IMR-90 (cell line): Measurements from ENCODE around the gene DLL3. TPM values are rescaled to one million over a fixed set of nuclear protein-coding genes. Genes with fewer than 3 reads are reported as not detected.

Experiments
- ATAC-seq: fragments of 200-7000 bp; cut with Tn5 transposase; 2 replicates; pipeline ENCODE4 v1.9.1; 2020; ENCODE audit warnings: low read depth, mild to moderate bottlenecking, moderate library complexity
- BruUV-seq: library from RNA; stranded (reverse); fragments of 400-500 nt; replicated peaks from 2 replicates; lab custom pipeline; 2021; lab: Mats Ljungman, UMichigan
- CTCF ChIA-PET: fragments of 300-600 bp; formaldehyde crosslinking; extraction: SDS; loops from one replicate; lab custom pipeline; 2021; ENCODE audit warnings: antibody characterized with exemption; lab: Yijun Ruan, JAX
- POLR2A ChIA-PET: fragments of 300-600 bp; sonication (Branson Sonifier 250); formaldehyde crosslinking; loops from one replicate; lab custom pipeline; 2022; ENCODE audit warnings: antibody characterized with exemption; ENCODE audit not compliant: unreplicated experiment; lab: Charles Lee
- DNase-seq: peaks from one replicate; pipeline ENCODE4 v3.0.0; 2013
- H2AFZ ChIP-seq: replicated peaks from 2 replicates; pipeline ENCODE3; 2013; ENCODE audit warnings: low read length, mild to moderate bottlenecking; ENCODE audit not compliant: poor library complexity
- H2AK5ac ChIP-seq: 2 replicates; pipeline ENCODE4 v1.6.1; 2013; ENCODE audit warnings: low read depth, low read length, inconsistent platforms
- H2AK9ac ChIP-seq: replicated peaks from 2 replicates; pipeline ENCODE3; 2013; ENCODE audit warnings: mild to moderate bottlenecking, low read depth, low read length, moderate library complexity; ENCODE audit not compliant: poor library complexity
- H2BK120ac ChIP-seq: 2 replicates; pipeline ENCODE4 v1.6.1; 2013; ENCODE audit warnings: low read depth, low read length, inconsistent platforms
- H2BK15ac ChIP-seq: 3 replicates; pipeline ENCODE4 v1.6.1; 2013; ENCODE audit warnings: low read depth, low read length, inconsistent platforms
- H2BK20ac ChIP-seq: 2 replicates; pipeline ENCODE4 v1.6.1; 2013; ENCODE audit warnings: low read depth, mild to moderate bottlenecking, inconsistent platforms, low read length, moderate library complexity
- H2BK5ac ChIP-seq: 2 replicates; pipeline ENCODE4 v1.6.1; 2013; ENCODE audit warnings: mild to moderate bottlenecking, low read depth, low read length, inconsistent platforms; ENCODE audit not compliant: poor library complexity, severe bottlenecking
- H3K14ac ChIP-seq: replicated peaks from 2 replicates; pipeline ENCODE4 v1.6.1; 2013; ENCODE audit warnings: low read depth, low read length, inconsistent platforms
- H3K18ac ChIP-seq: 2 replicates; pipeline ENCODE4 v1.6.1; 2013; ENCODE audit warnings: low read depth, low read length, control low read depth
- H3K23ac ChIP-seq: 2 replicates; pipeline ENCODE4 v1.6.1; 2013; ENCODE audit warnings: low read depth, low read length, inconsistent platforms
- H3K27ac ChIP-seq: 2 replicates; pipeline ENCODE4 v1.5.1; 2013; ENCODE audit warnings: mild to moderate bottlenecking, control low read depth, low read length; ENCODE audit not compliant: insufficient read depth
- H3K27me3 ChIP-seq: 2 replicates; pipeline ENCODE4 v1.6.1; 2013; ENCODE audit warnings: low read length; ENCODE audit not compliant: control insufficient read depth, insufficient read depth
- H3K36me3 ChIP-seq: 2 replicates; pipeline ENCODE4 v1.6.1; 2013; ENCODE audit warnings: low read length, mixed read lengths; ENCODE audit not compliant: control insufficient read depth, insufficient read depth
- H3K4ac ChIP-seq: 2 replicates; pipeline ENCODE4 v1.6.1; 2013; ENCODE audit warnings: low read depth, low read length, inconsistent platforms
- H3K4me1 ChIP-seq: 2 replicates; pipeline ENCODE4 v1.6.1; 2013; ENCODE audit warnings: low read length, mixed read lengths; ENCODE audit not compliant: control insufficient read depth, insufficient read depth
- H3K4me2 ChIP-seq: 2 replicates; pipeline ENCODE4 v1.6.1; 2013; ENCODE audit warnings: low read depth, mild to moderate bottlenecking, control low read depth, low read length, moderate library complexity
- H3K4me3 ChIP-seq: 2 replicates; pipeline ENCODE4 v1.5.1; 2013; ENCODE audit warnings: low read depth, mild to moderate bottlenecking, control low read depth, low read length, moderate library complexity; ENCODE audit not compliant: insufficient read depth
- H3K56ac ChIP-seq: 2 replicates; pipeline ENCODE4 v1.6.1; 2013; ENCODE audit warnings: low read length, inconsistent platforms; ENCODE audit not compliant: insufficient read depth; ENCODE audit errors: extremely low read depth
- H3K79me1 ChIP-seq, 2 experiments: 2 replicates each; pipeline ENCODE4 v1.6.1; 2013; ENCODE audit warnings: low read length in 2 of 2, inconsistent platforms in 1 of 2, low read depth in 1 of 2
- H3K9ac ChIP-seq: 2 replicates; pipeline ENCODE4 v1.6.1; 2013; ENCODE audit warnings: low read depth, low read length, control low read depth
- H3K9me1 ChIP-seq: 2 replicates; pipeline ENCODE4 v1.6.1; 2013; ENCODE audit warnings: low read length, inconsistent platforms; ENCODE audit not compliant: insufficient read depth
- H3K9me3 ChIP-seq: 2 replicates; pipeline ENCODE4 v1.6.1; 2013; ENCODE audit warnings: low read length; ENCODE audit not compliant: control insufficient read depth, insufficient read depth
- H4K20me1 ChIP-seq: 2 replicates; pipeline ENCODE4 v1.6.1; 2013; ENCODE audit warnings: low read length, inconsistent platforms; ENCODE audit not compliant: insufficient read depth
- H4K5ac ChIP-seq: 2 replicates; pipeline ENCODE4 v1.6.1; 2013; ENCODE audit warnings: mild to moderate bottlenecking, low read depth, low read length, control low read depth
- H4K8ac ChIP-seq, 2 experiments: 2 replicates each; pipeline ENCODE4 v1.6.1; 2013; ENCODE audit warnings: low read depth in 2 of 2, low read length in 2 of 2, control low read depth in 1 of 2, inconsistent platforms in 1 of 2
- H4K91ac ChIP-seq: 2 replicates; pipeline ENCODE4 v1.6.1; 2013; ENCODE audit warnings: low read depth, low read length, inconsistent platforms; ENCODE audit not compliant: insufficient read depth
- CEBPB ChIP-seq: IDR thresholded peaks from 2 replicates; pipeline ENCODE4 v1.6.1; 2012; ENCODE audit warnings: low read depth, low read length, improper control_type of control experiment
- CHD1 ChIP-seq: IDR thresholded peaks from 2 replicates; pipeline ENCODE4 v1.6.1; 2012; ENCODE audit warnings: low read depth, low read length, improper control_type of control experiment
- CTCF ChIP-seq: conservative IDR thresholded peaks from 2 replicates; pipeline ENCODE4 v1.5.1; 2012; ENCODE audit warnings: mild to moderate bottlenecking, low read depth, low read length, improper control_type of control experiment
- MAFK ChIP-seq: IDR thresholded peaks from 2 replicates; pipeline ENCODE4 v1.6.1; 2012; ENCODE audit warnings: low read depth, low read length, improper control_type of control experiment
- MAZ ChIP-seq: IDR thresholded peaks from 2 replicates; pipeline ENCODE4 v1.6.1; 2012; ENCODE audit warnings: low read depth, mild to moderate bottlenecking, low read length, improper control_type of control experiment, moderate library complexity, borderline replicate concordance
- NFE2L2 ChIP-seq: fragments of 150-350 bp; IDR thresholded peaks from 2 replicates; pipeline ENCODE4 v1.6.1; 2016; ENCODE audit warnings: low read depth, mild to moderate bottlenecking, low read length
- RCOR1 ChIP-seq: IDR thresholded peaks from 2 replicates; pipeline ENCODE4 v1.6.1; 2012; ENCODE audit warnings: mild to moderate bottlenecking, low read length, improper control_type of control experiment; ENCODE audit not compliant: insufficient replicate concordance
- RFX5 ChIP-seq: IDR thresholded peaks from 2 replicates; pipeline ENCODE4 v1.8.0; 2012; ENCODE audit warnings: low read depth, mild to moderate bottlenecking, low read length, moderate library complexity
- SMC3 ChIP-seq: fragments of 150-350 bp; IDR thresholded peaks from 2 replicates; pipeline ENCODE4 v1.6.1; 2016; ENCODE audit warnings: low read depth, mild to moderate bottlenecking, antibody characterized with exemption, low read length, moderate library complexity
- WGBS, 2 experiments: methylation state at CpG; one replicate each; pipeline versions ENCODE4 v1.1.5 to v1.1.7; 2013; ENCODE audit warnings: missing lambda C conversion rate in 2 of 2; ENCODE audit not compliant: insufficient read length in 1 of 2; ENCODE audit errors: extremely low coverage in 2 of 2; 5-methylcytosine and 5-hydroxymethylcytosine counted together
- dilution Hi-C: fragments of 300-500 bp; cut with HindIII; formaldehyde crosslinking; loops from one replicate; pipeline ENCODE4 v1.14.3; 2018; ENCODE audit warnings: low sequenced_read_pairs; ENCODE audit not compliant: unreplicated experiment
- in situ Hi-C: fragments of 300-500 bp; cut with MboI; formaldehyde crosslinking; loops from 3 replicates; pipeline ENCODE4 v1.14.3; 2019; ENCODE audit warnings: low sequenced_read_pairs, inconsistent platforms, mixed read lengths
- intact Hi-C: fragments of 100-400 bp; cut with micrococcal nuclease; formaldehyde crosslinking; loops from 2 replicates; pipeline ENCODE4 v1.10.0; 2022
- polyA plus RNA-seq, 3 experiments: library from polyadenylated mRNA; depleted of rRNA; stranded (reverse); fragments of >200 nt; gene quantifications; 2 replicates each; pipeline ENCODE4 v1.2.3, GENCODE V29; 2012; ENCODE audit warnings: low replicate concordance in 1 of 3
- total RNA-seq: library from RNA; depleted of rRNA; stranded (reverse); fragments of >200 nt; gene quantifications from 2 replicates; pipeline ENCODE4 v1.2.3, GENCODE V29; 2012
- TF ChIP-seq, protein P1 (sequence below): fragments of 150-350 bp; IDR thresholded peaks from 2 replicates; pipeline ENCODE4 v1.6.1; 2016; ENCODE audit warnings: low read depth, mild to moderate bottlenecking, low read length, moderate library complexity, borderline replicate concordance

DLL3 gene
- total and polyA plus RNA-seq, 2 of the 4 experiments (the other 2 are of a cell fraction), result 0.36 to 1.3 TPM

GRCh38 chr19:39533003-39533512, 34.3 kb downstream of the DLL3 start (continued):
- TF ChIP-seq, protein P1, sequence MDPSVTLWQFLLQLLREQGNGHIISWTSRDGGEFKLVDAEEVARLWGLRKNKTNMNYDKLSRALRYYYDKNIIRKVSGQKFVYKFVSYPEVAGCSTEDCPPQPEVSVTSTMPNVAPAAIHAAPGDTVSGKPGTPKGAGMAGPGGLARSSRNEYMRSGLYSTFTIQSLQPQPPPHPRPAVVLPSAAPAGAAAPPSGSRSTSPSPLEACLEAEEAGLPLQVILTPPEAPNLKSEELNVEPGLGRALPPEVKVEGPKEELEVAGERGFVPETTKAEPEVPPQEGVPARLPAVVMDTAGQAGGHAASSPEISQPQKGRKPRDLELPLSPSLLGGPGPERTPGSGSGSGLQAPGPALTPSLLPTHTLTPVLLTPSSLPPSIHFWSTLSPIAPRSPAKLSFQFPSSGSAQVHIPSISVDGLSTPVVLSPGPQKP, result no peak
- TF ChIP-seq MAZ (no peak), RCOR1 (no peak), CEBPB (no peak), RFX5 (no peak)

DNA sequence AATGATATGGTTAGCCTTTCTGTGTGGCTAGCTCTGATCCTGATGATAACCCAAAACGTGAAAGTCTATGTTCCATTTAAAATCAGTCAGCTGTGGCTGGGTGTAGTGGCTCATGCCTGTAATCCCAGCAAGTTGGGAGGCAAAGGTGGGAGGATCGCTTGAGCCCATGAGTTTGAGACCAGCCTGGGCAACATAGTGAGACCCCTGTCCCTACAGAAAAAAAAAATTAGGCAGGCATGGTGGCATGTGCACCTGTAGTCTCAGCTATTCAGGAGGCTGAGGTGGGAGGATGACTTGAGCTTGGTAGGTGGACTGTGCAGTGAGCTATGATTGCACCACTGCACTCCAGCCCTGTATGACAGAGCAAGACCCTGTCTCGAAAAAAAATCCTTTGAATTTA, 35.0 kb downstream of the DLL3 start:
- H2AK9ac ChIP-seq, result no peak overlapping the region
- H2BK120ac ChIP-seq, result no peak overlapping the region
- no peak for TF ChIP-seq CEBPB
- TF ChIP-seq CHD1, result no peak
- no peak for TF ChIP-seq RCOR1
- TF ChIP-seq MAFK, result no peak
- TF ChIP-seq SMC3, result no peak
- no peak for TF ChIP-seq CTCF
- no peak for TF ChIP-seq NFE2L2
- H2AK5ac ChIP-seq, result no peak overlapping the region
- ChIA-PET CTCF (interaction anchor here (0.8 to 0.9 kb wide), 3 partner anchors 18 to 59 kb away, joined by 3 read pairs; no protein-coding TSS in a partner anchor), POLR2A (no interaction called here)
- BruUV-seq, result no TSS peak
- ATAC-seq, result no peak
- peaks cover 7 to 46% of the 10 kb centered on the region in 2 experiments; a peak in 3 of 4 replicates for H3K79me1 ChIP-seq
- H3K4me2 ChIP-seq, result no peak overlapping the region
- no peak overlapping the region for H3K4ac ChIP-seq
- intact Hi-C loops, result loop anchor here (2.0 to 5.0 kb wide), 3 partner anchors 36 to 131 kb away; partner anchors contain the start of genes DLL3 and TIMM50
- H3K4me3 ChIP-seq, result no peak overlapping the region
- no peak overlapping the region for H3K56ac ChIP-seq
- H3K23ac ChIP-seq, result no peak overlapping the region
- H2AFZ ChIP-seq, result no peak overlapping the region
- no peak overlapping the region for H2BK15ac ChIP-seq
- H2BK5ac ChIP-seq, result no peak overlapping the region
- H3K9me1 ChIP-seq, result no peaks in the 10 kb centered on the region
- H3K36me3 ChIP-seq, result no peaks in the 10 kb centered on the region; the same call in 1 of the 2 replicates
- no peaks in the 10 kb centered on the region for H3K27me3 ChIP-seq
- no peak overlapping the region for H4K5ac ChIP-seq
- no peak overlapping the region for H3K27ac ChIP-seq
- H4K20me1 ChIP-seq, result no peaks in the 10 kb centered on the region; the same call in 1 of the 2 replicates
- no peak overlapping the region for H2BK20ac ChIP-seq
- no peak for DNase-seq
- 57% methylated on average over 1 of the region's 3 CpGs; no CpG with 5 or more reads in 1 of the 2 experiments for WGBS, 2 experiments
- no peak overlapping the region for H3K14ac ChIP-seq
- H3K18ac ChIP-seq, result no peak overlapping the region
- H3K9ac ChIP-seq, result no peak overlapping the region
- dilution Hi-C loops, result no loop called here
- H3K9me3 ChIP-seq, result no peaks in the 10 kb centered on the region
- H4K91ac ChIP-seq, result no peak overlapping the region
- no peak overlapping the region for H4K8ac ChIP-seq
- H3K4me1 ChIP-seq, result no peaks in the 10 kb centered on the region
- in situ Hi-C loops, result no loop called here
